GF-D8 (cell line): Measurements from ENCODE around the gene ATAD3B.
"Not testable (repeated sequence)": the region's sequence is repeated elsewhere in the genome, so short reads cannot be mapped to it uniquely, and the experiment has no call there.

ENCODE experiments used
- DNase-seq: peaks from one replicate; lab custom pipeline; 2025; lab: John Stamatoyannopoulos, UW

ATAD3B gene

GRCh38 chr1:1513675-1514074 is 42.1 kb downstream of the ATAD3B start:
- not testable (repeated sequence) for DNase-seq

- peak; percentile 32 for DNase-seq
Observed at GRCh38 chr1:1514376-1514775, 42.8 kb downstream of the ATAD3B start.

- not testable (repeated sequence) for DNase-seq
Observed at GRCh38 chr1:1516923-1517322, 45.4 kb downstream of the ATAD3B start.

- DNase-seq, result no peak
Observed at GRCh38 chr1:1517973-1518620, 46.5 kb downstream of the ATAD3B start.

- DNase-seq, result not testable (repeated sequence)
Observed at GRCh38 chr1:1518621-1519007, 47.0 kb downstream of the ATAD3B start.

- not testable (repeated sequence) for DNase-seq
Observed at GRCh38 chr1:1519805-1520505, 48.4 kb downstream of the ATAD3B start.

GRCh38 chr1:1521331-1521730 is 49.8 kb downstream of the ATAD3B start:
- no peak for DNase-seq

GRCh38 chr1:1522536-1522935 is 51.0 kb downstream of the ATAD3B start:
- not testable (repeated sequence) for DNase-seq

- not testable (repeated sequence) for DNase-seq
Observed at GRCh38 chr1:1523226-1523625, 51.7 kb downstream of the ATAD3B start.

GRCh38 chr1:1523651-1524050 is 52.1 kb downstream of the ATAD3B start:
- DNase-seq, result not testable (repeated sequence)

- not testable (repeated sequence) for DNase-seq
Observed at GRCh38 chr1:1524750-1525383, 53.3 kb downstream of the ATAD3B start.

GRCh38 chr1:1526476-1526875 is 54.9 kb downstream of the ATAD3B start:
- not testable (repeated sequence) for DNase-seq

GRCh38 chr1:1527092-1527816 is 55.7 kb downstream of the ATAD3B start:
- DNase-seq, result no peak

GRCh38 chr1:1528301-1529267 is 57.0 kb downstream of the ATAD3B start:
- no peak for DNase-seq

- no peak for DNase-seq
Observed at GRCh38 chr1:1529321-1529720, 57.8 kb downstream of the ATAD3B start.

- no peak for DNase-seq
Observed at GRCh38 chr1:1529936-1530335, 58.4 kb downstream of the ATAD3B start.

GRCh38 chr1:1531947-1532346 is 60.4 kb downstream of the ATAD3B start:
- no peak for DNase-seq

GRCh38 chr1:1533176-1533893 is 61.8 kb downstream of the ATAD3B start:
- not testable (repeated sequence) for DNase-seq

- not testable (repeated sequence) for DNase-seq
Observed at GRCh38 chr1:1533894-1534291, 62.3 kb downstream of the ATAD3B start.

- DNase-seq, result no peak
Observed at GRCh38 chr1:1534401-1535154, 63.0 kb downstream of the ATAD3B start.
